PC-9 (cell line): Measurements from ENCODE around the gene VAMP5. TPM values are rescaled to one million over a fixed set of nuclear protein-coding genes. Genes with fewer than 3 reads are reported as not detected.

Experiments used
- BruUV-seq: library from RNA; stranded (reverse); fragments of 400-500 nt; replicated peaks from 2 replicates; lab custom pipeline; 2021; lab: Mats Ljungman, UMichigan
- CTCF ChIA-PET: fragments of 300-600 bp; sonication (Branson Sonifier 250); formaldehyde crosslinking; loops from one replicate; lab custom pipeline; 2022; ENCODE audit warnings: antibody characterized with exemption; lab: Charles Lee
- POLR2A ChIA-PET: fragments of 300-600 bp; sonication (Branson Sonifier 250); formaldehyde crosslinking; loops from one replicate; lab custom pipeline; 2022; ENCODE audit warnings: antibody characterized with exemption; ENCODE audit not compliant: unreplicated experiment; lab: Charles Lee
- DNase-seq, 2 experiments: peaks; one replicate each; pipeline versions ENCODE4 v3.0.0 to v3.0.0-alpha.2; 2015 to 2022; ENCODE audit warnings: mixed read lengths in 1 of 2
- H2AFZ ChIP-seq: fragments of 200-600 bp; sonication (generic); 2 replicates; pipeline ENCODE4 v1.8.1; 2017; ENCODE audit warnings: antibody characterized with exemption
- H3F3A ChIP-seq: fragments of 200-600 bp; sonication (generic); 2 replicates; pipeline ENCODE4 v1.8.1; 2017; ENCODE audit warnings: antibody characterized with exemption, mild to moderate bottlenecking, low read depth; ENCODE audit not compliant: insufficient read depth
- H3K27ac ChIP-seq: fragments of 200-600 bp; sonication (generic); 2 replicates; pipeline ENCODE4 v1.6.1; 2016; ENCODE audit warnings: mixed run types
- H3K27me3 ChIP-seq: fragments of 200-600 bp; sonication (generic); 2 replicates; pipeline ENCODE4 v1.6.1; 2016; ENCODE audit warnings: low read depth, mixed run types; ENCODE audit not compliant: insufficient read depth
- H3K36me3 ChIP-seq: fragments of 200-600 bp; sonication (generic); 2 replicates; pipeline ENCODE4 v1.6.1; 2016; ENCODE audit warnings: low read depth, mixed run types
- H3K4me1 ChIP-seq: fragments of 200-600 bp; sonication (generic); replicated peaks from 2 replicates; pipeline ENCODE4 v1.6.1; 2016; ENCODE audit warnings: mixed run types; ENCODE audit not compliant: insufficient read depth
- H3K4me2 ChIP-seq: fragments of 200-600 bp; sonication (generic); 2 replicates; pipeline ENCODE4 v1.6.1; 2017; ENCODE audit warnings: mixed run types
- H3K4me3 ChIP-seq: fragments of 200-600 bp; sonication (generic); 2 replicates; pipeline ENCODE4 v1.6.1; 2016; ENCODE audit warnings: mixed run types
- H3K79me2 ChIP-seq: fragments of 200-600 bp; sonication (generic); 2 replicates; pipeline ENCODE4 v1.6.1; 2017; ENCODE audit warnings: low read depth, mixed run types
- H3K9me2 ChIP-seq: fragments of 200-600 bp; sonication (generic); 2 replicates; pipeline ENCODE4 v1.8.1; 2017; ENCODE audit warnings: mild to moderate bottlenecking; ENCODE audit not compliant: insufficient read depth
- H3K9me3 ChIP-seq: fragments of 200-600 bp; sonication (generic); 2 replicates; pipeline ENCODE4 v1.8.1; 2016; ENCODE audit warnings: low read depth; ENCODE audit not compliant: insufficient read depth
- H4K20me1 ChIP-seq: fragments of 200-600 bp; sonication (generic); 2 replicates; pipeline ENCODE4 v1.8.1; 2017; ENCODE audit not compliant: insufficient read depth
- EZH2 ChIP-seq: fragments of 200-600 bp; sonication (generic); IDR thresholded peaks from 2 replicates; pipeline ENCODE4 v1.8.0; 2017; ENCODE audit warnings: antibody characterized with exemption, low read depth
- intact Hi-C: fragments of 100-400 bp; cut with micrococcal nuclease; formaldehyde crosslinking; loops from one replicate; pipeline ENCODE4 v1.10.0; 2022; ENCODE audit not compliant: unreplicated experiment
- total RNA-seq: library from RNA; stranded (reverse); gene quantifications from 2 replicates; pipeline ENCODE4 v1.2.3, GENCODE V29; 2021
- TF ChIP-seq, protein P1 (sequence below): fragments of 200-600 bp; sonication (generic); conservative IDR thresholded peaks from 2 replicates; pipeline ENCODE4 v1.6.1; 2017; ENCODE audit warnings: mixed run types, antibody characterized with exemption, mild to moderate bottlenecking, moderate library complexity

VAMP5 gene
- total RNA-seq, 1 experiment from 2014 or later = 7.2 TPM

DNA sequence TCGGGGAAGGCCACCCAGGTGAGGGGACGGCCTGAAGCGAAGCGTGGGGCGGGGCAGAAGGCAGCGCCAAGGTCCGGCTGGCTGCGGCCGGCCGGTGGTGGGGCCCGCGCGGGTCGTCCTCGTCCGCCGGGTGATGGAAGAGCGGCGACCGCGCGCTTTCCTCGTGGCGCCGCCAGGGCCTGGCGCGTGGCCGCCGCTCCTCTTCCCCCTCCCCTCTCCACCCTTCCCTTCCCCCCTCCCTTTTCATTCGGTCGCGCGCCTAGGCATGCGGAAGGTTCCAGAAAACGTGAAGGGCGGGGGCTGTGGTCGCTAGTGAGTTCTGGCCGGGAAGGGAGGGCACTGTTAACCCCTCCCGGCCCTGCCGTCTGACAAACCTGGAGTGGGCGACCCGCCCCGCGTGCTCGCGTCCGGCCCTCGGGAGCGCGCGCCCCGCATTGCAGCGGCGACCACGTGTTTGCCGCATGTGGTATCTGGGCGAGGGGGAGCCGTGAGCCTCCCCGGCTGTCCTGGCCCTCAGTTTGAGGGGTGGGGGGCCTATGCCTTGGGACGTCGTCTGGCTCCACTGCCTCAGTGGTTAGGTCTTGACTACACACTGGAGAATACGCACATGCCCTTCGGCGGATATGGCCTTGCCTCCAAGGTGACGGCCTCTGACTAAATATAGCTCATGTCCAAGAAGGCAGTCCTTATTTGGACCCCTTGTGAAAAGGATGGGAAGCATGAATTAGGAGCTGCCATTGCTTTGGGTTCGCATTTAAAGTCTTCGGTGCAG, 44.7 kb upstream of the VAMP5 start:
- DNase-seq = peak; percentile 48 to 50
- H3K4me3 ChIP-seq = peak overlapping the region; percentile 100
- CTCF ChIA-PET = interaction anchor here (0.6 to 0.9 kb wide), 2 partner anchors 149 to 479 kb away, joined by 5 to 8 read pairs; no protein-coding TSS in a partner anchor
- peaks cover 78% of the 10 kb centered on the region for H3K79me2 ChIP-seq
- H3K36me3 ChIP-seq = peaks cover 44% of the 10 kb centered on the region
- TF ChIP-seq, protein P1, sequence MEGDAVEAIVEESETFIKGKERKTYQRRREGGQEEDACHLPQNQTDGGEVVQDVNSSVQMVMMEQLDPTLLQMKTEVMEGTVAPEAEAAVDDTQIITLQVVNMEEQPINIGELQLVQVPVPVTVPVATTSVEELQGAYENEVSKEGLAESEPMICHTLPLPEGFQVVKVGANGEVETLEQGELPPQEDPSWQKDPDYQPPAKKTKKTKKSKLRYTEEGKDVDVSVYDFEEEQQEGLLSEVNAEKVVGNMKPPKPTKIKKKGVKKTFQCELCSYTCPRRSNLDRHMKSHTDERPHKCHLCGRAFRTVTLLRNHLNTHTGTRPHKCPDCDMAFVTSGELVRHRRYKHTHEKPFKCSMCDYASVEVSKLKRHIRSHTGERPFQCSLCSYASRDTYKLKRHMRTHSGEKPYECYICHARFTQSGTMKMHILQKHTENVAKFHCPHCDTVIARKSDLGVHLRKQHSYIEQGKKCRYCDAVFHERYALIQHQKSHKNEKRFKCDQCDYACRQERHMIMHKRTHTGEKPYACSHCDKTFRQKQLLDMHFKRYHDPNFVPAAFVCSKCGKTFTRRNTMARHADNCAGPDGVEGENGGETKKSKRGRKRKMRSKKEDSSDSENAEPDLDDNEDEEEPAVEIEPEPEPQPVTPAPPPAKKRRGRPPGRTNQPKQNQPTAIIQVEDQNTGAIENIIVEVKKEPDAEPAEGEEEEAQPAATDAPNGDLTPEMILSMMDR = no peak
- TF ChIP-seq EZH2 = no peak
- H3K27ac ChIP-seq = peak overlapping the region; percentile 97
- H3K4me1 ChIP-seq = peaks cover 38% of the 10 kb centered on the region
- no peaks in the 10 kb centered on the region for H3K27me3 ChIP-seq
- no TSS peak for BruUV-seq
- intact Hi-C loops = loop anchor here (1.0 to 2.0 kb wide), 2 partner anchors 35 to 119 kb away; no protein-coding TSS in a partner anchor
- H2AFZ ChIP-seq = peak overlapping the region; percentile 72; the same call in 1 of the 2 replicates
- H3K9me3 ChIP-seq = no peaks in the 10 kb centered on the region
- no peaks in the 10 kb centered on the region for H3K9me2 ChIP-seq
- POLR2A ChIA-PET = interaction anchor here (0.5 to 1.2 kb wide), 14 partner anchors 11 to 170 kb away, joined by 3 to 23 read pairs (median 5); partner anchors contain the start of gene VAMP8
- H4K20me1 ChIP-seq = peaks cover 52% of the 10 kb centered on the region
- H3F3A ChIP-seq = peaks cover 60% of the 10 kb centered on the region
- peak overlapping the region; percentile 87 for H3K4me2 ChIP-seq

- DNase-seq = no peak
- ChIA-PET POLR2A (interaction anchor here (0.6 to 1.0 kb wide), 8 partner anchors 35 to 175 kb away, joined by 3 to 15 read pairs (median 4); no protein-coding TSS in a partner anchor), CTCF (no interaction called here)
- no peak overlapping the region for H2AFZ ChIP-seq
- H3K4me2 ChIP-seq = peak overlapping the region; percentile 87
- H3K4me3 ChIP-seq = peak overlapping the region; percentile 100
- no peaks in the 10 kb centered on the region for H3K9me3 ChIP-seq
- no peak for TF ChIP-seq EZH2
- TF ChIP-seq, protein P1 = no peak
- H3K27me3 ChIP-seq = no peaks in the 10 kb centered on the region
- intact Hi-C loops = no loop called here
- H3K9me2 ChIP-seq = no peaks in the 10 kb centered on the region
- H4K20me1 ChIP-seq = peaks cover 58% of the 10 kb centered on the region
- H3F3A ChIP-seq = peaks cover 66% of the 10 kb centered on the region
- H3K27ac ChIP-seq = peak overlapping the region; percentile 97
- H3K79me2 ChIP-seq = peaks cover 78% of the 10 kb centered on the region
- TSS peak; percentile 25 for BruUV-seq
- H3K4me1 ChIP-seq = peaks cover 38% of the 10 kb centered on the region
- H3K36me3 ChIP-seq = peaks cover 49% of the 10 kb centered on the region
Measured at GRCh38 chr2:85540133-85540648, 44.0 kb upstream of the VAMP5 start.

GRCh38 chr2:85541262-85541661, 43.0 kb upstream of the VAMP5 start:
- H3K9me3 ChIP-seq = no peaks in the 10 kb centered on the region
- peaks cover 53% of the 10 kb centered on the region for H3K36me3 ChIP-seq
- no peaks in the 10 kb centered on the region for H3K27me3 ChIP-seq
- POLR2A ChIA-PET = interaction anchor here (0.5 to 1.0 kb wide), 3 partner anchors 130 to 581 kb away, joined by 3 to 5 read pairs (median 3); no protein-coding TSS in a partner anchor
- H3K27ac ChIP-seq = peak overlapping the region; percentile 97
- peaks cover 37% of the 10 kb centered on the region for H3K4me1 ChIP-seq
- no peak for DNase-seq
- H3K4me3 ChIP-seq = peak overlapping the region; percentile 100
- H2AFZ ChIP-seq = no peak overlapping the region
- peaks cover 69% of the 10 kb centered on the region for H3K79me2 ChIP-seq
- CTCF ChIA-PET = no interaction called here
- intact Hi-C loops = no loop called here
- no peak for TF ChIP-seq EZH2
- TF ChIP-seq, protein P1 = no peak
- H3K4me2 ChIP-seq = peak overlapping the region; percentile 87
- no TSS peak for BruUV-seq
- peaks cover 77% of the 10 kb centered on the region for H3F3A ChIP-seq
- peaks cover 69% of the 10 kb centered on the region for H4K20me1 ChIP-seq
- H3K9me2 ChIP-seq = no peaks in the 10 kb centered on the region
